ENCODE data around the gene MEGF9. TPM values are rescaled to one million over a fixed set of nuclear protein-coding genes. Genes with fewer than 3 reads are reported as not detected.

The MEGF9 gene
- total RNA-seq, 1 donor from 2014 or later, result 17.7 TPM

DNA sequence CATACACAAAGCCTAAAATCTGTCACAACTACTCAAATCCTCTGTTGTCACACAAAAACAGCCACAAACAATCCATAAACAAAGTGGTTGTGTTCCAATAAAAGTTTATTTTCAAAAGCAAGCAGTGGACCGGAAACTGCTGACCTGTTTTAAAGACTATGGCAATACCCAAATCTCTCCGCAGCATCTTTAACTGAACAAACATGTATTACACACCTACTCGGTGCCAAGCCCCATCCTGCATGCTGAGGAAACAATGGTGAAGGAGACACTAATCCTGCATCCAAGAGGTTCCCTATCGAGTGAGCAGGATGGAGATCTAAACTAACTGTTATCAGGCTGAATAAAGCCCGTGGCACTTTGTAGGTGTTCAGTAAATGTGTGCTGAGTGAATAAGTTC, 145.5 kb downstream of the MEGF9 start:
- no peak overlapping the region for H3K4me3 Mint-ChIP-seq (ENCODE audit: unreplicated experiment)
- Histone ChIP-seq H3K9ac (ENCODE audit: low read length) (no peak overlapping the region), H3K4me3 (ENCODE audit: insufficient read depth, low read depth, low read length) (no peak overlapping the region), H3K79me2 (ENCODE audit: insufficient read depth, low read length) (peaks cover 35% of the 10 kb centered on the region), H3K27ac (ENCODE audit: low read depth, low read length) (no peak overlapping the region), H3K4me1 (ENCODE audit: insufficient read depth, low read length) (peaks cover 16% of the 10 kb centered on the region), H3K9me3 (ENCODE audit: insufficient read depth, low read depth, low read length) (no peaks in the 10 kb centered on the region), H3K27me3 (ENCODE audit: insufficient read depth, low read length) (no peaks in the 10 kb centered on the region), H2AFZ (ENCODE audit: low read depth, low read length) (no peak overlapping the region), H3K4me2 (ENCODE audit: low read length) (no peak overlapping the region), H4K20me1 (ENCODE audit: insufficient read depth, low read length) (peaks cover 8% of the 10 kb centered on the region), H3K36me3 (ENCODE audit: insufficient read depth, low read length) (peaks cover 27% of the 10 kb centered on the region)
- no peaks in the 10 kb centered on the region for H3K27me3 Mint-ChIP-seq (ENCODE audit: low read depth, unreplicated experiment)
- peaks cover 12% of the 10 kb centered on the region for H3K36me3 Mint-ChIP-seq (ENCODE audit: low read depth, unreplicated experiment)
- H3K9me3 Mint-ChIP-seq (ENCODE audit: unreplicated experiment), result no peaks in the 10 kb centered on the region
- DNase-seq (ENCODE audit: low read depth) (no peak), FAIRE-seq (no peak)
- H3K27ac Mint-ChIP-seq (ENCODE audit: unreplicated experiment), result no peak overlapping the region
- TF ChIP-seq EZH2 (IDR thresholded peaks at IDR 0.05; ENCODE audit: insufficient read depth, low read length) (no peak), CTCF (IDR thresholded peaks at IDR 0.05; ENCODE audit: insufficient read depth, low read depth, low read length) (no peak)
- no peaks in the 10 kb centered on the region for H3K4me1 Mint-ChIP-seq (ENCODE audit: low read depth, unreplicated experiment)

GRCh38 chr9:120567874-120568273, 146.4 kb downstream of the MEGF9 start:
- Mint-ChIP-seq H3K27ac (ENCODE audit: unreplicated experiment) (no peak overlapping the region), H3K27me3 (ENCODE audit: low read depth, unreplicated experiment) (no peaks in the 10 kb centered on the region), H3K9me3 (ENCODE audit: unreplicated experiment) (no peaks in the 10 kb centered on the region), H3K36me3 (ENCODE audit: low read depth, unreplicated experiment) (peaks cover 16% of the 10 kb centered on the region), H3K4me3 (ENCODE audit: unreplicated experiment) (no peak overlapping the region), H3K4me1 (ENCODE audit: low read depth, unreplicated experiment) (no peaks in the 10 kb centered on the region)
- H3K27me3 ChIP-seq (ENCODE audit: insufficient read depth, low read length), result no peaks in the 10 kb centered on the region
- TF ChIP-seq CTCF (IDR thresholded peaks at IDR 0.05; ENCODE audit: insufficient read depth, low read depth, low read length) (no peak), EZH2 (IDR thresholded peaks at IDR 0.05; ENCODE audit: insufficient read depth, low read length) (no peak)
- H3K9me3 ChIP-seq (ENCODE audit: insufficient read depth, low read depth, low read length), result no peaks in the 10 kb centered on the region
- H3K79me2 ChIP-seq (ENCODE audit: insufficient read depth, low read length), result peaks cover 35% of the 10 kb centered on the region
- H3K27ac ChIP-seq (ENCODE audit: low read depth, low read length), result no peak overlapping the region
- H3K36me3 ChIP-seq (ENCODE audit: insufficient read depth, low read length), result peaks cover 27% of the 10 kb centered on the region
- no peak overlapping the region for H3K9ac ChIP-seq (ENCODE audit: low read length)
- peaks cover 16% of the 10 kb centered on the region for H3K4me1 ChIP-seq (ENCODE audit: insufficient read depth, low read length)
- no peak for FAIRE-seq
- H2AFZ ChIP-seq (ENCODE audit: low read depth, low read length), result no peak overlapping the region
- H4K20me1 ChIP-seq (ENCODE audit: insufficient read depth, low read length), result peaks cover 11% of the 10 kb centered on the region
- no peak overlapping the region for H3K4me3 ChIP-seq (ENCODE audit: insufficient read depth, low read depth, low read length)
- H3K4me2 ChIP-seq (ENCODE audit: low read length), result no peak overlapping the region
- no peak for DNase-seq (ENCODE audit: low read depth)

DNA sequence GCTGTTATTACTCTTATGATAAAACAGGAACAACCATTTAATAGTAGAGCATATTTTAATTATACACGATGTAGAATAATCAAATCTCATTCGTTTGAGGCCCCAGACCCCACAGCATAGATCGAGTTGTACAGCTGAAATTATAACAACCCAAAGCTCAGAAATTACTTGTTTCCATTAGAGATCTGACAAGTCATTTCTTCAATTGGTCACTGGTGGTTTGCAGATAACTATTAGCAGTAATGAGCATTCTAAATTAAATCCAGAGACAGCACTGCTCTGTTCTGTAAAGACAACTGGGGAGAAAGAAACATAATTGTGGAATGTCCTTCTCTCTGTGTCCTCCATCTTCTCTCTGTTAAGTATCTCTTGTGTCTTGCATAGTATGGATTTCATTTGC, 147.2 kb downstream of the MEGF9 start:
- TF ChIP-seq EZH2 (IDR thresholded peaks at IDR 0.05; ENCODE audit: insufficient read depth, low read length), result no peak
- TF ChIP-seq CTCF (IDR thresholded peaks at IDR 0.05; ENCODE audit: insufficient read depth, low read depth, low read length), result no peak
- Histone ChIP-seq H3K79me2 (ENCODE audit: insufficient read depth, low read length) (peaks cover 33% of the 10 kb centered on the region), H3K9me3 (ENCODE audit: insufficient read depth, low read depth, low read length) (no peaks in the 10 kb centered on the region), H3K27ac (ENCODE audit: low read depth, low read length) (no peak overlapping the region), H3K27me3 (ENCODE audit: insufficient read depth, low read length) (no peaks in the 10 kb centered on the region), H3K4me2 (ENCODE audit: low read length) (no peak overlapping the region), H3K4me1 (ENCODE audit: insufficient read depth, low read length) (peaks cover 14% of the 10 kb centered on the region), H3K9ac (ENCODE audit: low read length) (no peak overlapping the region), H3K36me3 (ENCODE audit: insufficient read depth, low read length) (peaks cover 27% of the 10 kb centered on the region), H4K20me1 (ENCODE audit: insufficient read depth, low read length) (peaks cover 13% of the 10 kb centered on the region), H2AFZ (ENCODE audit: low read depth, low read length) (no peak overlapping the region), H3K4me3 (ENCODE audit: insufficient read depth, low read depth, low read length) (no peak overlapping the region)
- peaks cover 17% of the 10 kb centered on the region for H3K36me3 Mint-ChIP-seq (ENCODE audit: low read depth, unreplicated experiment)
- FAIRE-seq, result no peak
- H3K27ac Mint-ChIP-seq (ENCODE audit: unreplicated experiment), result no peak overlapping the region
- H3K4me1 Mint-ChIP-seq (ENCODE audit: low read depth, unreplicated experiment), result no peaks in the 10 kb centered on the region
- no peaks in the 10 kb centered on the region for H3K27me3 Mint-ChIP-seq (ENCODE audit: low read depth, unreplicated experiment)
- H3K9me3 Mint-ChIP-seq (ENCODE audit: unreplicated experiment), result no peaks in the 10 kb centered on the region
- DNase-seq (ENCODE audit: low read depth), result no peak
- no peak overlapping the region for H3K4me3 Mint-ChIP-seq (ENCODE audit: unreplicated experiment)

All from astrocyte (in vitro differentiated cells and primary cell).